ENCODE measurements around the gene NREP. TPM values are rescaled to one million over a fixed set of nuclear protein-coding genes. Genes with fewer than 3 reads are reported as not detected.

Gene NREP, protein sequence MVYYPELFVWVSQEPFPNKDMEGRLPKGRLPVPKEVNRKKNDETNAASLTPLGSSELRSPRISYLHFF
- 26.2 TPM for total RNA-seq
- long read RNA-seq, transcript NREP-202 (5 exons, 2,581 nt), result major isoform, 5 of 10 reads
- long read RNA-seq, partial matches to known transcripts, result 1 of 10 reads
- long read RNA-seq, other reads (novel, unspliced or antisense), result 1 of 10 reads

DNA sequence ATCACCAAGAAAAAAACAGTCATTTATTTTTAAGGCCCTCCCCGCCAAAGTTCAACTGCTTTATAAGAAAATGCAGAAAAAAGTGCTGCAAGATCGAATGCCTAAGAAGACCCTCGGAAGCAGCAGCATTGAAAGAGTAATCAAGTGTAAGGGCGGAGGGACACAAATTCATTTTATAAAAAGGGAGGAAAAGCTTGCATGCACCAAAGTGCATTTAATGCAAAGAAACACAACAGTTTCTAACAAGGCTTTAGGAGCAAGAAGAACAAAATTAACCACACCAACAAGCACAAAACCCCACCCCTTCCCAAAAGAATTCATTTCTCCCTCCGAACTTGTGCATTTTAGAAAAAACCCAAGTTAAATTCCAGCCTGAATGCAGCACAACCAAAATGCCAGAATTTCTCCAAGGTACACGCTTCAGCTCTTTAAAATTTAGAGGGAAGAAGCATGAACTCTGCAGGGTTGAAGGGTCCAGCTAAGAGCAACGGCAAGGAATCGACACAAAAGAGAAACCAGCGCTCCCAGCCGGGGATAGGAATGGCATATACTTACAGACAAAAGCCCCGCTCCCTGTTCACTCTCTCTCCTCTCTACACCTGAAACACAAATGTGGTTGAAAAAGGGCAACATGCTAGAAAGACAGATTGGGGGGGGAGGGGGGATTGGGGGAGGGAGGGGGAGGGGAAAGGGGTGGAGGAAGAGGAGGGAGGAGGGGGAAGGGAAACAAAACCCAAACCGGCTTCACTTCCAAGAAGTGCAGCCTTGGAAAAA, at the start of gene NREP:
Gene NREP (minus strand): TSS at position 614 of the 774 bp plus-strand sequence. CDS start 1,422 bp downstream, outside the sequence.
- intact Hi-C loops (cut with DNase I), result loop anchor here (1.0 to 5.0 kb wide), 4 partner anchors 74 to 386 kb away; no protein-coding TSS in a partner anchor
- ATAC-seq, result peak; percentile 8
- DNase-seq (ENCODE audit: missing footprints), result no peak

DNA sequence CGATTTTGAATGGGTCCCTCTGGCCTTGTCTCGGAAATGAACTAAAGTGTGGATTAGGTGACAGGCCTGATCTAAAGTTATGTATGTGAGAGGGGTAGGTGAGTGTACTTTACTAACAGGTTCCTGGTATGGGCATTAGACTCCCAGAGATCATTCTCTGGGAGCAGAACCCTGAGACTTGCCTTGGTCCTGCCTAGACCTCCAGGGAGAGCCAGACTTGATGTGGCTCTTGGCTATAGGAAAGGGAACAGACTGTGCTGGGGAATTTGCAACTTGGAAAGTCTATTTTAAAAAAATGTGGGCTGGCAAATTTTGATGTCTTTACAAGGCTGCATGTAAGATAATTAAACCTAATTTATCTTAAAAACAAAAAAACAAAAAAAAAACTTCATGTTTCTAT, 49.8 kb upstream of the NREP start:
- intact Hi-C loops (cut with DNase I), result no loop called here
- DNase-seq (ENCODE audit: missing footprints) (no peak), ATAC-seq (no peak)

DNA sequence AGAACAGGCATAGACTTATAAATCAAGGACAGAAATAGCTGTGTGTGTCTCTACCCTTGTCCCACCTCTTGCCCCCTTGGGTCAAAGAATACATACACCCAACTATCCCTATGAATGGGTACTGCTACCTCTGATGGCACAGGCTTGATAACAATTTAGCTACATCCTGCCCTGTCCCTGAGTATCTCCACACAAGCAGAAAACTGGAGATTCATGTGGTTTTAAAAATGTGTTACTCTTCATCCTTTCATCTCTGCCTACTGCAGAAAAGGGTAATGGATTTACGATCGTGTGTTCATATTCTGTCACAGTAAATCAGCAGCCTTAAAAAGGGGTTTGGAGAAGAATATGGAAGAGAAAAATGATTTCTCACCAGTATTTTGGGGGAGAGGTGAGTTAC, 49.2 kb upstream of the NREP start:
- no peak for ATAC-seq
- DNase-seq (ENCODE audit: missing footprints), result no peak
- intact Hi-C loops (cut with DNase I), result no loop called here

DNA sequence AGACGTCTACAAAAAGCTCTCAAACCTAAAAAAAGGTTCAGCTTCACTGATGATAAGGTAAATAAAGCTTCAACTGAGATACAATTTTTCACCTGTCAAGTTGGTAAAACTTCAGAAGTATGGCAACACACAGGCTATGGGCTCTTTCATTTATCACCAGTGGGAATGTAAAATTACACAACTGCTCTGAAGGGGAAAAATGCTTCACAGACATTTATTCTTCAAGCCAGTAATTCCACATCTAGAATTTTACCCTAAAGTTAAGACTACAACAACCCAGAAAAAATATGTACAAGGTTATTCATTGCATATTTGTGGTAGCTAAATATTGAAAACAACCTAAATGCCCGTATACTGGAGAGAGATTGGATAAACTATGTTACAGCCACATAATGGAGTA, 48.1 kb upstream of the NREP start:
- no peak for DNase-seq (ENCODE audit: missing footprints)
- intact Hi-C loops (cut with DNase I), result no loop called here

DNA sequence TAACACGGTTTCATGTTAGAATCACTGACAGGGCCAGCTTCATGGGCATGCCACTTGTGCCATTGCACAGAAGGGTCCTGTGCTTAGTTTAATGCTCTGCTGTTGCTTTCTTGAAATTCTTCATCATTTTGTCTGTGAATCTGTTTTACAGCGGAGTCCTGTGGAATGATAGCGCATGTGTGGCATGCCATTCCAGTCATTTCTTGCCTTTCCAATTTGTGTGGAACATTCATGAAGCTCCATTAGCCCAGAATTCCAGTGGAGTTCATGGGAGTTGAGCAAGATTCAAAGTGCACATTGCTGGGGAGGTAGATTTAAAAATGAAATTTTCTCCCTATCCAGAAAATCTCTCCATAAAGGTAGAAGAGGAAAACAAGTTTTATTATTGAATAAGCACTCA, 43.4 kb upstream of the NREP start:
- ATAC-seq, result no peak
- intact Hi-C loops (cut with DNase I), result no loop called here

More for the DNA sequence above, 48.1 kb upstream of the NREP start:
- no peak for ATAC-seq

DNA sequence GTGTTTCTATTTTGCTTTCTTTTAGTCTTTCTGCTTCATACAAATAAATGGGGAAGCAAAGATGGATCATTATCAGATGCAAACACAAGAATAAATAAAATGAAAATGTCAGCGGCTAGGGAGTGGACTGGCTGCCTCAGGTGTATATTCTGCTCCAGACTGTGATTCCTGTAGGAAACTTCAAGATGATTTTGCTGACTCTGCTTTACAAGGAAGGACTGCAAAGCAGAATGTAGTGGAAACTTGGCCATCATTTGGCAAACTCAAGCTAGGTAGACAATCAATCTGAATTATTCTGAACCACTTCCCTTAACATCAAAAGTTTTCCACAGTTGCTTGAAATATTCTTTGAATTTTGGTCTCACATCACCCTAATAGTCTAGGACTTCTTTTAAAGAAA, 38.1 kb upstream of the NREP start:
- intact Hi-C loops (cut with DNase I), result no loop called here
- no peak for ATAC-seq

More for the DNA sequence above, 43.4 kb upstream of the NREP start:
- DNase-seq (ENCODE audit: missing footprints), result no peak

DNA sequence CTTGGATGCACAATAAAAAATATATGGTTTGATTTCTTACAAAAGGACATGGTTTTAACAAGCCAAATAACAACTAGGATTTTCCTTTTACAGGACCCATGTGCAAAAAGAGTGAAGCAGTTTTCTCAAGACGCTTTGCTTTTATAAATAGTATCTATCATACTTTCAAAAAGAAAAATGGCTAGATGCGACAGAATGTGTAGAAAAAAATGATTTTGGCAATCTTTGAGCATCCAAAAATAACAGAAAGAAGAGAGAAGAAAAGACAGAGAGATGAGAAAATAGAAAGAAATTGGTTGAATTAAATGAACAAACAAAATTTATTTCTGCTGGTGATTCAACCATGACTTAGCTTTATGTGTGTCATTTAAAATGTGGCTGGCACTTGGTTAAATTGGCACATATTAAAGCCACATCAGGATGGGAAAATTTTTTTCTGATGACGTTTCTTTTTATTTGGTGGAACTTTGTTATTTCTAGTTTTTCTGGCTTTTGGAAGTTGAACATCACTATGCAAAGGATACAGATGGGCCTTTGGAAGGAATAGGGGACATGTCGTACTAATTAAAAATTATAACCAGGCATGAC, 35.6 kb upstream of the NREP start:
- ATAC-seq (no peak), DNase-seq (ENCODE audit: missing footprints) (no peak)
- intact Hi-C loops (cut with DNase I), result no loop called here

More for the DNA sequence above, 38.1 kb upstream of the NREP start:
- no peak for DNase-seq (ENCODE audit: missing footprints)

DNA sequence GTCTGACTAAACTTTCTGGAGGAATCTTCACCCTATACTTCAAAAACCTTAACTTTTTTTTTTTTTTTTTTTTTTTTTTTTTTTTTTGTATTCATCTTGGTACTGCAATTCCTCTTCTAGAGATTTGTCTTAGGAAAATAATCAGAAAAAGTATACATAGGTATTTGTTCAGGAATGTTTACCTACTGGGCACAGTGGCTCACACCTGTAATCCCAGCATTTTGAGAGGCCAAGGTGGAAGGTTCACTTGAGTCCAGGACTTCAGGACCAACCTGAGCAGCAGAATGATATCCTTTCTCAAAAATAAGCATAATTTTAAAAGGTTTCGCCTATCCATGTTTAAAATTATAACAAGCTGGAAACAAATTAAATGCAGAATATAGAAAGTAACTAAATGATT, 33.3 kb upstream of the NREP start:
- ATAC-seq, result no peak
- intact Hi-C loops (cut with DNase I), result no loop called here
- DNase-seq (ENCODE audit: missing footprints), result no peak

DNA sequence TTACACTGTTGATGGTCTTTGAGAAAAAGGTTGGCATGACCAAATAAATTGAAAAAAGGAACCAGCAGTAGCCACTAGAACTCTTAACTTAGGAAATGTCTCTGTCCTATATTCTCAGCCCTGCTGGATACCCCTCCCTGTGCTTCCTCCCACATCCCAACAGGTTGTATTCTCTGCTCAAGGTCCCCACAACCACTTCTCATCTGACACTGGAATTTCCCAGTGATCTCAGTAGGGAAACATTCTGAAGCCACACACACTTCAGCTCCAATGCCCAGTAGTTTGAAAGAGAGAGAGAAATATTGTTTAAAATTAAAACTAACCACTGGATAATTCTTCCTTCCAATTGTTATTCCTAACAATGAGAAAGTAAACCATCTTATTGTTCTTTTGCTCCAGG, 30.0 kb upstream of the NREP start:
- no peak for DNase-seq (ENCODE audit: missing footprints)
- intact Hi-C loops (cut with DNase I), result loop anchor here (5.0 kb wide), 1 partner anchor 65 kb away; no protein-coding TSS in a partner anchor
- no peak for ATAC-seq

DNA sequence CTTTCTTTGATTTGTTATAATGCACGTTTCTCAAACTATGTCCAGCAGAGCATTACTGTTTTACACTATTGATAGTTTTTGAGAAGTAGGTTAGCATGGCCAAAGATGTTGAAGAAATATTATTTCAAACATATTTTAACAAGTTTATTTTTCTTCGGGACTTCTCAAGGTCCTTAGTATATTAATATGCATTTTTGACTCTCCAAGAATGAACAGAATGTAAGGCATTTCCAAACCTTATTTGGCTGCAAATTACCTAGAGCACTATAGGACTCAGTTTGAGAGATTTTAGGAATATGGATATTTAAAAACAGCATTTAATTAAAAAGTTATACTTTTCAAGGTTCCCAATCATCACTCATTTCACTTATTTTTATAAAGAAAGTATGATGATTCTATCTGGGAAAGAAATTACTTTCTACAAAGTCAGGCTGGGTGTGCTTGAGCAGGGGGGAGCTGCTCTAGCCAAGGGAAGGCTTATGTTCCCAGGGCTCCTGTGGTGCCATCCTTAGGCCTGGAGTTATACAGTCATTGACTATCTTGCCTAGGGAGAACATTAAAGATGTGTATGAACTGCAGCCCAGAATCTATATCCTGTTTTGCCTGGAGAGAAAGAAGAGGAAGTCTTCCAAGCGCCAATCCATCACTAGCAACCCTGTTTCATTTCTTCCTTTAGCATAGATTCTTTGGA, 27.6 kb upstream of the NREP start:
- DNase-seq (ENCODE audit: missing footprints), result no peak
- intact Hi-C loops (cut with DNase I), result loop anchor here (5.0 kb wide), 1 partner anchor 68 kb away; no protein-coding TSS in a partner anchor
- no peak for ATAC-seq

DNA sequence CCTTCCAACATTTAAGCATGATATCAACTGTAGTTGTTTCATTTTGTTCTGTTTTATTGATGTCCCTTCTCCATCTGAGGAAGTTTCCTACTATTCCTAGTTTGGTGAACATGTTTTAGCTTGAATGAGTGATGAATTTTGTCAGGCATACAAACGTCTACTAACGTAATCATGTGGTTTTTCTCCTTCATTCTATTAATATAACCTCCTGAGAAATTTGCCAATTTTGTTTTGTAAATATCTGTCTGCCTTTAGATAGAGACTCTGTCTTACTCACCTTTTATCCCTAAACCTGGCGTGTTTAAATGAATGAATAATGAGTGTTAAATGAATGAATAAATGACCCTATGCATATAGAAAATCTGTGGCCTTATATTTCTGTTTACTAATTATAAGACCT, 26.5 kb upstream of the NREP start:
- intact Hi-C loops (cut with DNase I), result no loop called here
- ATAC-seq (no peak), DNase-seq (ENCODE audit: missing footprints) (no peak)

DNA sequence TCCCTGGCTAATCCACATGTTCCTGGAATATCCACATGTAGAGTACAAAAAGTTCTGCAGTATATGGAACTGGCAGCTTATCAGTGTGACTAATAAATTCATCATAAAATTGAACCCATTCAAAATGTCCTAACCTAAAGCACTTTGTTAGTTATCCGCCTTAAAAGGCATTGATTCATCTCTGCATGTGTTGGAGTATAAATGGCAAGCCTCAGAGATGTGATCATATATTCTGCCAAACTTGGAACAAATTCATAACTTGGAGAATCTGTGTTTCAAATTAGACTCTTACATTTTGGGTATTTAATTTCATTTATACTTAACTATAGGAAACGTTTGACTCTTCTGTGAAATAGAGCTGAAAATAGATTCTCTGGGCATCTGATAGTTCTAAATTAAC, 25.2 kb upstream of the NREP start:
- no peak for ATAC-seq
- DNase-seq (ENCODE audit: missing footprints), result no peak
- intact Hi-C loops (cut with DNase I), result no loop called here

DNA sequence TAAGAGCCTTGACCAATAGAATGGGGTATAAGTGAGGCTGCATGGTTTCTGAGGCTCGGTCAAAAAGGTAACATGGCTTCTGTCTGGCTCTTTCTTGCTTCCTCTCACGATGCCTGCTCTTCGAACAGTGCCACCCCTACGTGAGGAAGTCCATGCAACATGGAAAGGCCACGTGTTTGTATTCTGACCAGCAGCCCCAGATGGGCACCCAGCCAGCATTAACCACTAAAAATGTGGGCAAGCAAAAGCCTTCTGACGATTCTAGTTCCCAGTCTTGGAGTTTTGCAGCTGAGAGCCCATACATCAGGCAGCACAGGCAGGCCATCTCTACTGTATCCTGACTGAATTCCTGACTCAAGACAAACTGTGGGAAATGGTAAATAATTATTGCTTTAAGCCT, 24.2 kb upstream of the NREP start:
- peak; percentile 28 for ATAC-seq
- peak; percentile 76 for DNase-seq (ENCODE audit: missing footprints)
- intact Hi-C loops (cut with DNase I), result no loop called here

DNA sequence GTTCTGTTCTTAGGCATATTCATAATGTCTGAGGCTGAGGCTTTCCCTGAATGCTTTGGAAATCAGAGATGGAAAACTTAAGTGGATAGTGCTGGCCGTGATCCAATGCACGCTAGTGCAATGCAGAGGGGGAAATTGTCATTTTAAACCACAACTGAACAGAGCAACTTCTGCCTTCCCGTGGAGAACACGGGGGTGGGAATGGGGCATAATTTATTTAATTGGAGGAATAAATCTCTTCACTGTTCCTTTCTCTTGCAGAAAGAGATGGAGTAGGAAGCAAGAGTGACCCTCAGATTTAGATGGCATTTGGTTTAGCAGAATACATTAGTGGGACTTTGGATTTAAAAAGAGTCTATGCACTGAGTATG, 22.9 kb upstream of the NREP start:
- ATAC-seq, result peak; percentile 23
- DNase-seq (ENCODE audit: missing footprints), result no peak
- intact Hi-C loops (cut with DNase I), result no loop called here

DNA sequence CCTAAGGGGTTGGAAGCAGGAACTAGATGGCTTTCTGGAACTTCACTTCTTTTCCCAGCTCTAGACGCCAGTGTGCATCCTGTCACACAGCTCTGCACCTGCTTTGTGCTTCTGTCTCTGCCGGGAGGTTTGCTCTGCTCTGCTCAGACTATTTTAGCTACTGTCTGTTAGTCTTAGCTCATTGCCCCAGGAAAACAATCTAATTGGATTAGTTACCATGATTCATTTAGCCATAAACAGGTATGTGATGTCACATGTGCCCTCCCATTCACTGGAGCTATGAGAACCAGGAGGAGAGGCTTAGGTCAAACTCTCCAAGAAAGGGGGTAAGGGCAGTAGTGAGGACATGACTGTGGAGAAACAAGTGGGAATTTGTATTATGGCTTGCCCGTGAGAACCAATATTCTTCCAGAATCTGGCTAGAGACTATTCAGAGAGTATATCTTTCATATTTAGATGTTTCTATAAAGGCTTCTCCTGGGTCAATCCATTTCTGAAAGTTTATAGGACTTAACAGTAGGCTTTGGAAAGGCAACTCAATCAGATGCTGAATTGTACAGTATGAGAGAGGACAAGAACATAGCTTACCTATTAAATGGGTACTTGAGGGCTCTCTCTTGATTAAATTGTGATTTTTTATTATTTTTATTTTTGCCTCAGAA, 22.4 kb upstream of the NREP start:
- DNase-seq (ENCODE audit: missing footprints) (no peak), ATAC-seq (no peak)
- intact Hi-C loops (cut with DNase I), result no loop called here

DNA sequence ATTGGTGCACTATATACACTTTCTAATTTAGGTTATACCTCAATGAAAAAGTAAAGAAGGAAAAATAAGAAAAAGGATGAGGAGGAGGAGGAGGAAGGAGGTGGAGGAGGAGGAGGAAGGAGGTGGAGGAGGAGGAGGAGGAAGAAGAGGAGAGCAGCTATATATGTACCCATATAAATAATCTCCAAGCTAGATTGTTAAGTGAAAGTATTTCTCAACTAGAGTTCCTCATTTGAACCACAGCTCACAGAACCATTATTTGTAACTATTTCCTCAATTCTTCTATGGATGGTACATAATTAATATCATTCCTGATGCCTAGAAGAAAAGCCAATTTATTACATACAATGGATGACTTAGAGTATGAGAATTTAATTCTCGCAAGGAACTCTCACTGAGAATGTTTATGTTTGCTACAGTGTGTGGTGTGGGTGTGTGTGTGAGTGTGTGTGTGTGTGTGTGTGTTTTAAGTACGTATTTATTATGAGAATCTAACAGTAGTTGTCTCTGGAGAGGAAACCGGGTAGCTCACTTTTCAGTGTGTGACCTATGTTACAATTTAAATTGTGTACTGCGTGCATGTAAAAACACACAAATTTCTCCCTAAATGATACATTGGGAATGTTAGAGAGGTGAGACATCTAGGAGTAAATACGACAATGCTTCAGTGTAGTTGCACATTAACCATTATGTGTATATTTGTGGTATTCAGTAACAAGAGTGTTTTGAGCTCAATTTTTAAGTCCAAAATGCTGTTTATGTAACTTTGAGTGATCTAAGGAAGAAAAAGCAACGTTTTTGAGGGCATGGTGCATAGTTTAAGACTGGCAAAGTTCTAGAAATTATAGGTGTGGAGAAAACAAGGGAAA, 20.2 kb upstream of the NREP start:
- DNase-seq (ENCODE audit: missing footprints) (no peak), ATAC-seq (no peak)
- intact Hi-C loops (cut with DNase I), result no loop called here

DNA sequence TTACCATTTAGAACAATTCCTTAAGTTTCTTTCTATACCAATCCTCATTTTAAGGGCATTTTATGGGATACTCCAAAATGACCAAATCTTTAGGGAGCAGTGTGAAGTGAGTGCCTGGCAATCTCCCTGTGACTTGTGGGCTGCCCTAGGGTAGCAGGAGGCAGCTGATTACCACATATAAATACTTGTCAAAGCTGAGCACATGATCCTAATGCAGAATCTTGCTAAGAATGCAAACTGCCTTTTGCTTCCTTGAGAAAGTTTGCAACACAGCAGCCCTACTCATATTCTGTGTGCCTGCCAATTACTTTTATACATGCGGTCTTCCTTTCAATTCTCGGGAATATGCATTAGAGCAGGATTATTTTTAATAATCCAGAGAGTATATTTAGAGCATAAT, 18.2 kb upstream of the NREP start:
- no peak for ATAC-seq

DNA sequence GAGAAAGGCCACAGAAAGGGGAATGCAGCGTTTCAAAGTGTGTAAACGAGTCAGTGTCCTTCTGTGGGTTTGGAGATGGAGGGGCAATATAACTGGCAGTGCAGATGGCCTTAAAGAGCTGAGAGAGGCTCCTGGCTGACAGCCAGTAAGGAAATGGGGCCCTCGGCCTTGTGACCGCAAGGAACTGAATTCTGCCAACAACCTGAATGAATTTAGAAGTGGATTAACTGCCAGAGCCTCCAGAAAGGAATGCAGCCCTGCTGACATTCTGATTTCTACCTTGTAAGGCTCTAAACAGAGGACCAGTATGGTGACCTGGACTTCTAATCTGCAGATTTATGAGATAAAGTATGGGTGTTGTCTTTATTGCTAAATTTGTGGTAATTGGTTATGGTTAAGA, 17.5 kb upstream of the NREP start:
- peak; percentile 65 for DNase-seq (ENCODE audit: missing footprints)
- no peak for ATAC-seq

More for the DNA sequence above, 18.2 kb upstream of the NREP start:
- DNase-seq (ENCODE audit: missing footprints), result no peak
- intact Hi-C loops (cut with DNase I), result no loop called here

More for the DNA sequence above, 17.5 kb upstream of the NREP start:
- intact Hi-C loops (cut with DNase I), result no loop called here
